Renal pelvis (tissue), 4 donors: Measurements from ENCODE around the gene CLASRP. TPM values are rescaled to one million over a fixed set of nuclear protein-coding genes. Genes with fewer than 3 reads are reported as not detected.

ENCODE experiments used
- DNase-seq: peaks from one replicate; pipeline ENCODE4 v3.0.0-alpha.2; 2013
- polyA plus RNA-seq, 3 donors: library from polyadenylated mRNA; unstranded; fragments of 120-200 nt; gene quantifications; one replicate each; pipeline ENCODE4 v1.2.1, GENCODE V29; 2013; ENCODE audit not compliant: insufficient read length in 3 of 3

CLASRP gene
- polyA plus RNA-seq, 3 donors: 56.2 to 80.1 (median 76.2) TPM

GRCh38 chr19:45057444-45057843 is 18.6 kb downstream of the CLASRP start:
- DNase-seq: no peak

- no peak for DNase-seq
Measured at GRCh38 chr19:45058622-45059159, 19.8 kb downstream of the CLASRP start.

- DNase-seq: no peak
Measured at GRCh38 chr19:45059258-45059965, 20.6 kb downstream of the CLASRP start.

DNA sequence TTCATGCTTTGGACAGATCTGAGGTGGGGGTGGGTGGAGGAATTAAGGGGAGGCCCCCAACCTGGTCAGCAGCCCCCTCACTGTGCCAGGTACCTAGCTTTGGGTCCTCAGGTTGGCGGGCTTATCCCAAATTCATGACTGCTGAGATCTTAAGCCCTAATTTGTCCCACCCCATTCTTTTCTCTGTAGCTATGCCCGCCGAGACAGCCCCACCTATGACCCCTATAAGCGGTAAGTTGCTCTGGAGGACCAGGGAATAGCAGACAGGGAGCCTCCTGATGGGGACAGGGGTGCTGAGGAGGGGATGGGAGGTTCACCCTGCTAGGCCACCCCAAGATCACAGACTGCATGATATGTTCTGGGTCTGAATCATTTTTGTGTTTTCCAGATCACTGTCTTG is 23.1 kb downstream of the CLASRP start:
- DNase-seq: no peak

DNA sequence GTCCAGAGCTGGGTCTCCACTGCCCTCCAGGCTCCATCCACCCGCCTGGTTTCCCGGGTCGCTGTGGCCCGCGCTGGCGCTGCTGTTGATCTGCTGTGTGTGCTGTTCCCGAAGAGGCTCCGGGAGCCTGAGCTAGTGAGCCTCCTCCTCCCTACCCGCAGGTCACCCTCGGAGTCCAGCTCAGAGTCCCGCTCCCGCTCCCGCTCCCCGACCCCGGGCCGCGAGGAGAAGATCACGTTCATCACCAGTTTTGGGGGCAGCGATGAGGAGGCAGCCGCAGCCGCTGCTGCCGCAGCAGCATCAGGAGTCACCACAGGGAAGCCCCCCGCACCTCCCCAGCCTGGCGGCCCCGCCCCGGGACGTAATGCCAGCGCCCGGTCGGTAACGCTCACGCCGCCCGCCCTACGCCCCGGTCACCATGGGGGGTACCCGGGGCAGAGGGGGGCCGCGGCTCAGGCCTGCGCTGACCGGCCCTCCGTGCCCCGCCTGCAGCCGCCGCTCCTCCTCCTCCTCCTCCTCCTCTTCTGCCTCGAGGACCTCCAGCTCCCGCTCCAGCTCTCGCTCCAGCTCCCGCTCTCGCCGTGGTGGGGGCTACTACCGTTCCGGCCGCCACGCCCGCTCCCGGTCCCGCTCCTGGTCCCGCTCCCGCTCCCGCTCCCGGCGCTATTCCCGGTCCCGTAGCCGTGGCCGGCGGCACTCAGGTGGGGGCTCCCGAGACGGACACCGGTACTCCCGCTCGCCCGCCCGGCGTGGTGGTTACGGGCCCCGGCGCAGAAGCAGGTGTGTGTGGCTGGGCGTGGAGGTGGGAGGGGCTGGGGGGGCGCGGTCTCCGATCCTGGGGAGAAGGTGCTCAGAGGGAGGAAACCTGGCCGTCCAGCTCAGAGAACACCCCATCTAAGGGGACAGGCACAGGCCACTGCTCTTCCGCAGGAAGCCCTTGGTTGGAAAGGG is 25.3 kb downstream of the CLASRP start:
- DNase-seq: no peak

DNA sequence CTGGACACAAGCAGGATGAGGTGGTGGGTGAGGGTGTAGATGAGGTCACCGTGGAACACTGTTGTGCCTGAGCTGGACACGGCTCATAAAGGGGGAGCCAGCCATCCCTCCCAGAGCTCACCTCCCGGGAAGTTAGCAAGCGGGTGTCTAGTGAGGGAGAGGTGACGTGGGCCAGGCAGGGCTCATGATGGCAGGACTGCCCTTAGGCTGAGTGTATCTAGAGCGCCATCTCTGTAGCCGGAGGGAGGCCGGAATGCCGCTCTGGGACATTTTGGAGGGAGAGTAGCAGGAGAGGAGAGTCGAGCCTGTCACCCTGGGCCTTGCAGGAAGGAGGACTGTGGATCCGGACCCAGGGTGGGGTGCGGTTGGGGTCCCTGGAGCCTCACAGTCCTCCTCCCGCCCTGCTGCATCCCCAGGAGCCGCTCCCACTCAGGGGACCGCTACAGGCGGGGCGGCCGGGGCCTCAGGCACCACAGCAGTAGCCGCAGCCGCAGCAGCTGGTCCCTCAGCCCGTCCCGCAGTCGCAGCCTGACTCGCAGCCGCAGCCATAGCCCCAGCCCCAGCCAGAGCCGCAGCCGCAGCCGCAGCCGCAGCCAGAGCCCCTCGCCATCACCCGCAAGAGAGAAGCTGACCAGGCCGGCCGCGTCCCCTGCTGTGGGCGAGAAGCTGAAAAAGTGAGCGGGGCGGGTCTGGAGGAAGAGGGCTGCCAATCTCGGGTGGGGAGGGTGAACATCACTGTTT is 28.2 kb downstream of the CLASRP start:
- no peak for DNase-seq

DNA sequence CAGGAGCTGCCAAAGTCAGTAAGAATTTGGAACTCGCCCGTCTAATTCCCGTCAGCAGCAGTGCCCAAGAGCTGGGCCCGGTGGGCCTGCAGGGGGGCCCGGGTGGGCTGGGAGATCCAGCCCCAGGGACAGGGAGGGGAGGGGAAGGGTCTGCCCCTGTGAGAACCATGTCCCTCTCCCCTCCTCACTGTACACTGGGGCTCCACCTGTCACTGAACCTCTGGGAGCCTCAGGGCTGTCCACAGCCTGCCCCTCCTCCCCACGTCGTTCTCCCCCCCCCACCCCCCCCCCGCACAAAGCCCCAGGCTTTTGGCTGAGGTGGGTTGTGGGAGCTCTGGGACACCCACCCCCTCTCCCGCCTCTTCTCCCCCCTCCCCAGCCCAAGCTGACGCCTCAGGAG is 29.2 kb downstream of the CLASRP start:
- DNase-seq: no peak

DNA sequence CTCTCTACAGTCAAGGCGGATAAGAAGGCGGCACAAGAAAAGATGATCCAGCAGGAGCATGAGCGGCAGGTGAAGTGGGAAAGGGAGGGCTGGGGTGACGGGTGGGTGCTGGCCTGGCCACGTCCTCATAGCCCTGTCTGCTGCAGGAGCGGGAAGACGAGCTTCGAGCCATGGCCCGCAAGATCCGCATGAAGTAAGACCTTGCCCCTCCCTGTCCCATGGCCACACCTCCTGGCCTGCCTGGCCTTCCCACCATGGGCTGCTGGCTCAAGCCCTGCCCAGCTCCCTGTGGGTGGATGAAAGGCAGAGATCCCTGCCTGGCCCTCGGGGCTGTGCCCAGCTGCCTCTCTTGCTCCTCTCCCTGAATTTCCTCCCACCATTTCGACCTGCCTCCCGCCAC is 30.2 kb downstream of the CLASRP start:
- no peak for DNase-seq

DNA sequence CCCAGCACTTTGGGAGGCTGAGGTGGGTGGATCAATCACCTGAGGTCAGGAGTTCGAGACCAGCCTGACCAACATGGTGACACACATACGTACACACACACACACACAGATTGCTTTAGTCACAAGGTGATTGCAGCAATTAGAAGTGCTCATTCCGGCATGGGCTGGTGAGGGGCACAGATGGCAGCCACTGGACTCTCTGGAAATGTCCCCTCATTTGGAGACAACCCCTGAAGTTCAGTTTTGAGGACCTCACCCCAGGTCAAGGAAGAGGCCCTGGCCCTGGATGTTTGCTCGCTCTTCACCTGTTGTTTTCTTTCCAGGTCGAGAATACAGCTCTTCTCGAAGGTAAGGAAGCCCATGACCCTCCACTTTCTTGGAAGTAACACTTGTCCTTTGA is 31.4 kb downstream of the CLASRP start:
- DNase-seq: no peak

- no peak for DNase-seq
Measured at GRCh38 chr19:45070861-45071544, 32.2 kb downstream of the CLASRP start.

DNA sequence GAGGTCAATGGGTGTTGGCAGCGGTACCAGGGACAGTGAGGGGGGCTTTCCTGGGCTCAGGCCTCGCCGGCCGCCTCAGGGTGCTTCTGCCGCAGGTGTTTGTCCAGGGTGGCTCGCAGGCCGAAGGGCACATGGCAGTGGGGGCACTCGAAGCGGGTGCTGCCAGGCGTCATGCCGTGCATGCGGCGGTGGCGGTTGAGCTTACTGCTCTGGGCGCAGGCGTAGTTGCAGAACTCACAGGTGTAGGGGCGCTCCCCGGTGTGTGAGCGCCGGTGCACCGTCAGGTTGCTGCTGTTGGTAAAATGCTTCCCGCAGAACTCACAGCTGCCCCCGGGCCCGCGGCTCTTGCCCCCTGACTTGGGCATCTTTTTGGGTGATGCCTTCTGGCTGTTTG is 32.7 kb downstream of the CLASRP start:
- no peak for DNase-seq

DNA sequence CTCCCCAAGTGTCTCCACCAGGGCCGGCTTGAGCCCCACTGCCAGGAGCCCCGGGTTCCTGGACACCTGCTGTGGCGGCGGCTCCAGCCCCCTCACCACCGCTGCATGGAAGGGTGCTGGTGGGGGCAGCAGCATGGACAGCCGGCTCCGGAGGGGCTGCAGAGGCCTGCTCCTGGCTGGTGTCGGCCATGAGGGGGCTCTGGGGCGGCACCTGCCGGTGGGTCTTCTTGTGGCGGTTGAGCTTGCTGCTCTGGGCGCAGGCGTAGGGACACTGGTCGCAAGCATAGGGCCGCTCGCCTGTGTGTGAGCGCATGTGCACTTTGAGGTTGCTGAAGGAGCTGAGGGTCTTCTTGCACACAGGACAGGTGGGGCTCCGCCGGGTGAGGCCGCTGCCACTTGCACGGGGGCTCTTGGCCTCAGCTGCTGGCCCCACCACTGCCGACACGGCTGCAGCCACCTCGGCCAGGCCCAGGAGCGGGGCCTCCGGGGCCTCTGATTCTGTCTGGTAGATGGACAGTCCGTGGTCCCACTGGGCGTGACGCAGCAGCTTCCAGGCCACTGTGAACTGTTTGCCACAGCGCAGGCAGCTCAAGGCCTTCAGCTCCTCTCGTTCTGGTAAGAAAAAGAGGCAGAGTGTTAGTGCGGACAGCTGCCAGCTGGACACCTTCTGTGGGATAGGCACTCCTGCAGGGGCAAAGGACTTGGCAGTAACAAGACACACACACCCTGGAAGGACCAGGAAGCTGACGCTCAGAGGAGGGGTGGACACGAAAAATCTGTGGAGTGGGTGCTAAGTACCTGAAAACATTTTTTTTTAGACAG is 33.3 kb downstream of the CLASRP start:
- DNase-seq: no peak

DNA sequence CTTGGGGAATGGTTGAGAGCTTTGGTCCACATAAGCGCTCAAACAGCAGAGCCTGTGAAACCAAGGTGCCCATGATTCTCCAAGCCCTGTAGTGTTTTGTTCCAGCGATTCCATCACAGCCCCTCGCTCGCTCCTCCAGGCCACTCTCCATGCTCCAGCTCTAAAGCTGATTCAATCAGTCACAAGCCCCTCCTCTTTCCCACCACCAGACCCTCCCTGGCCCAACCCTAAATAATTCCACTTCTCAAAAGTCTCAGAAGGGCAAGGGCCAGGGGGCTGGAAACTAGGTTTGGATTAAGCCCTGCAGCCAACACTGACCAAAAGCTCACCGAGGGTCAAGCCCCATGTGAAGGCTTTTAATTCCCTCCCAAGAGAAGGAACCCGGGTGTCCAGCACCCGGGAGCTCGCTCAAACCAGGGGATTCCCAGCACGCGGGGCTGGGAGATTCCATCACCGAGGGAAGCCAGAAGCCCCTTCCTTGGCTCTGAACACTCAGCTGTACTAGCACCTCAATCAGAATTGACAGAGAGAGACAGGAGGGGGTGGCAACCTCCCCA is 36.0 kb downstream of the CLASRP start:
- DNase-seq: no peak

DNA sequence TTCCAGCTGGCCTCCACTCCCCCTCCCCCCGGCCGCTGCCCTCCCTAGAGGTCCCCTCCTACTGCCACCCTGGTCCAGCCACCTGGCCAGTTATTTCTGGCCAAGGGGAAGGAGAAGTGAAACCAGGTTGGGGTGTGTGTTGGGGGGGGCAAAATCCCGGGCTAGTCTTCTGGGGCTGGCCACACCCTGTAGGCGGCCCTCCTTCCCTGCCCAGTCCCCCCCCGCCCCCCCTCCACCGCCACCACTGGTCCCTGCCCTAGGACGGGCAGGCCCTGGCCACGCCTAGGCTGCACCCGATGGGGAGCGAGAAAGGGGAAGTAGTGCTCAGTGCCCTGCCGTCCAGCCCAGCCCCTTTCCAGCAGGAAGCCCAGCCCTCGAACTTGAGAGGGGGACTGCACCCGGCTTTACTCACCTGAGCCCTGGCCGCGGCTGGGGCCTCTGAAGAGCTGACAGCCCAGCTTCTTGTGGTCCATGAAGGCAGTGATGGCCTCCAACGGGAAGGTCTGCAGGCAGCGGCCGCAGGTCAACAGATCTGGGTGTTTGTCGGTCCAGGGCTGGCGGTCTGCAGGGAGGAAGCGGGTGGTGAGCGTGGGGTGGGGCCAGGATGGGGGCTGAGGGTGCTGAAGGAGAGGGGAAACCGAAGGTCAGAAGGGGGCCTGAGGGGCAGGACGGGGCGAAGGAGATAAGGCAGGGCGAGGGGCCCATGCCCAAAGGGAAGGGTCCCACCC is 36.6 kb downstream of the CLASRP start:
- DNase-seq: no peak

DNA sequence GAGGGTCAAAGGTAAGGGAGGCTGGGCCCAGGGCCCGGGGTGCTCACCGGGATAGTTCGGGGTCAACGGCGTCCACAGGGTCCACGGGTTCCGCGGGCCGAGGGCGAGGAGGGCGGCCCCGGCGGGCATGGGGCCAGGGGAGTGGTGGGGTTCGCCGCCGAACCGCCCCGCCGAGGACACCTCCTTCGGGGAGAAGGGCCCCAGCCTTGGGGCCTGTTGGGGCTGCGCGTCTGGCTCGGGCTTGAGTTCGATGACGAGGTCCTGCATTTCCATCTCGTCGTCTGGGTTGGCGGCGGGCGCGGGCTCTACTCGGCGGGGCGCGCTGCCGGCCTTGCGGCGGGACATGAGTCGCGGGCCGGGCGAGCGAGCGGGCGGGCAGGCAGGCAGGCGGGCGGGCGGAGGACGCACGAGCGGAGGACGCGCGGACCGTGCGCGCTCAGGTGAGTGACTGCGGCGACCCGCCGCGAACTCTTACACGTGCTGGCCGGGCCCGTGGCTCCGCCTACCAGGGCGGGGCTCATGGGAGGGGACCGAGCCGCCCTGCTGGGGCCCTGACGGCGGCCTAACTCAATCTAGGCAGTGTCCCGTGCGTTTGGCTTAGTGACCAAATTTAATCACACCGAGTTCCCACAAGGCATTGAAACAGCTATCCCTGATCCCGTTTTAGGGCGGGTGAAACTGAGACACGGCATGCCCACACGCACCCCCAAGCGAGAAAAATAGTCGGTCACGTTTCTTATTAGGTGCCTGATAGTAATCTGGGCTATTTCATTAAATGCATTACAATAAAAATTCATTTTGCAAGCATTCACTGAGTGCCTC is 37.4 kb downstream of the CLASRP start, which contains the start of gene ZNF296:
ZNF296 (minus strand) TSS at position 450 of the 822 bp plus-strand sequence; CDS start at position 345, 105 bp downstream.
- DNase-seq: no peak

DNA sequence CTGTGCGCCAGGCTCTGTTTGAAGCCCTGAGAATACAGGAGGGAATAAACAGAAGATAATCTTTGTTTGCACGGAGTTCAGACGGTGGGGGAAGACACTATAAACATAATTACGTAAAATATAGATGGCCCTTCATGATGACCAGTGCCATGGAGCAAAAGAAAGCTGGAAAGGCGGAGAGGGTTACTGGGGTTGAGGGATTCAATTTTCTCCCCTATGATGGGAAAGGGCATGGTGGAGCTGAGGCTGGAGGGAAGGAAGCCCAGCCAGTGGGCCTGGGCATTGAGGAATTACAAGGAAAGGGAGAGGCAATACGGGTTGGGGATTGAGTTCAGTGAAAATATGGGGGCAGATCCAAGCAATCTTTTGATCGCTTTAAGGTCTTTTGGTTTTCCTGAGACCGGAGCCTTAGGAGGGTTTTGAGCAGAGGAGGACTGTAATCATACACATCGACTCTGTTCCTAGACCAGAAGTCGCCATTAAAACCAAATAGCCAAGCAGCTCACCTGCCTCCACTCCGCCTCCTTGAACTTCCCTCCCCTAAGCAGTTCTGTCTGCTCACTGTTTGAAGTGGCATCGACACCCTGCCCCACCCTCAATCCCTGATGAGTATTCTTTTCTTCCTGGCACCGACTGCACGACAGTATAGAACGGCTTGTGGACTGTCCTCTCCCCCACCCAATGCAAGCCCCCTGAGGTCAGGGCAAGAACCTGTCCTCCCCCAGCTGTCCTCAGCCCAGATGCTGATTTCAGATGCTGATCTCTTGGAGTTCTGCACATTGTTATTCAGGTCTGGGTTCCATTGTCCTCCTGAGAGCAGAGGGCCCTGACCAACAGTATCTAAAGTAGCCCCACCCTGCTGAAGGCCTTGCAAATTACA is 38.2 kb downstream of the CLASRP start:
- no peak for DNase-seq

- DNase-seq: no peak
Measured at GRCh38 chr19:45078390-45079062, 39.7 kb downstream of the CLASRP start.
